ENCODE results near the gene PLA2R1.

DNA sequence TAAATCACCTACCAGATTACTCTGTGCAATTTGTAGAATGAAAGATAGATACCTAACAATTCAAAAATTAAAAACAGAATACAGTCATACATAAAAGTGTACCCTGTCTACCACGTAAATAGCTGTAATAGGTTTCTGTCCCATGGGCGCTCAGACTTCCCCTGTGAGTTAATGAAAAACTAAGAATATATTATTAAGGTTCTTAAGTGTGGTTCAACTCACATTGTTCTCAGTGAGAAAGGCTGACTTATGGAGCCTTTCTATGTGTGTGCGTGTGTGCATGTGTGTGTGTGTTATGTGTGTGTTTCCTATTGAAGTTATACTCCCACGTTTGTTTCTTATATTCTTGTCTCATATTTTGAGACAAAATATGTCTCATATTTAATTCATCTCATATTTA, 149.8 kb downstream of the PLA2R1 start:
- TF ChIP-seq TAF1 (IDR thresholded peaks at IDR 0.05; ENCODE audit: borderline replicate concordance, low read depth, low read length) (no peak), POLR2AphosphoS5 (IDR thresholded peaks at IDR 0.05; ENCODE audit: low read depth, low read length) (no peak)

Measured in GM12892 (cell line).